HG03280 (cell line): ENCODE data around the gene PRAMEF8.
"Not testable (repeated sequence)": the region's sequence is repeated elsewhere in the genome, so short reads cannot be mapped to it uniquely, and the experiment has no call there.

ENCODE experiments used
- ATAC-seq: cut with Tn5 transposase; IDR thresholded peaks from one replicate; pipeline ENCODE4 v1.9.1; 2021; ENCODE audit warnings: mild to moderate bottlenecking, moderate library complexity; ENCODE audit not compliant: unreplicated experiment

The PRAMEF8 gene

DNA sequence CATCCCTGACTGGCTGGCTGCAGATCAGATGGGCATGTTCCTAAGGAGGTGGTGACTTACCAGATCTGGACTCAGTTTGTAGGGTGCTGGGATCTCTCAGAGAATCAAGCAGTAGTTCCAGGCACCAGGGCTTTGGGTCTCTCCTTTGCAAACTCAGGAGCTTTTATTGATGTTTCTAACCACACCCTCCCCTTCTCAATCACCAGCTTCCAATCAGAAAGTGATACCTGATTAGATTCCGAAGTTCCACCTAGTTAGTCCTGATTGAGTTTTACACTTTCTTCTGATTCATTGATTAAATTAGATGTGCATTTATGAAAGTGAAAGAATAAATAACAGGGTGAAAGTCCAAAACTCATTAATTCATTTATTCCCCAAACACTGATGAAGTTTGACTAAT is at the start of gene PRAMEF8:
Gene PRAMEF8 (minus strand): TSS at position 101 of the 400 bp plus-strand sequence. CDS start 1,046 bp downstream, outside the sequence.
- ATAC-seq, result not testable (repeated sequence)

DNA sequence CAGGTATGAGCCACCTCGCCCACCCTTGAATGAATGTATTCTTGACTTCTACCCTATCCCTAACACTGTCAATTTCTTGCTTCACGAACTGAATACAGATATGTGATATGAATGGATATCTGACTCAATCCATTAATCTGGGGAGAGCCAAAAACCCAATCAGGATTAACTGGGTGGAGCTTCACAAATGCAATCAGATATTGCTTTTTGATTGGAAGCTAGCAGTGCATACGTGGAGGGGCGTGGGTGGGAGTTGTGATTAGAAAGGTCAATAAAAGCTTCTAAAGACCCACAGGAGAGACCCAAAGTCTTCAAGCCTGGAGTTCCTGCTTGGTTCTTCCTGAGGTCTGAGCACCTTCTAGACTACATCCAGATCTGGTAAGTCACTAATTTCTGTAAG is 30.3 kb upstream of the PRAMEF8 start, which contains the start of gene PRAMEF15:
Gene PRAMEF15 (plus strand): TSS at position 301 of the 400 bp plus-strand sequence. CDS start 2,827 bp downstream, outside the sequence.
- ATAC-seq, result not testable (repeated sequence)

DNA sequence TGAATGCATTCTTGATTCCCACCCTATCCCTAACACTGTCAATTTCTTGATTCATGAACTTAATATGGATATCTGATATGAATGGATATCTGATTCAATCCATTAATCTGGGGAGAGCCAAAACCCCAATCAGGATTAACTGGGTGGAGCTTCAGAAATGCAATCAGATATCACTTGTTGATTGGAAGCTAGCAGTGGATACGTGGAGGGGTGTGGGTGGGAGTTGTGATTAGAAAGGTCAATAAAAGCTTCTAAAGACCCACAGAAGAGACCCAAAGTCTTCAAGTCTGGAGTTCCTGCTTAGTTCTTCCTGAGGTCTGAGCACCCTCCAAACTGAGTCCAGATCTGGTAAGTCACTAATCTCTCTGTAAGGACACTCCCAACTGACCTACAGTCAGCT is 18.3 kb upstream of the PRAMEF8 start, which contains the start of gene PRAMEF33:
Gene PRAMEF33 (plus strand): TSS at position 301 of the 400 bp plus-strand sequence. CDS start 2,416 bp downstream, outside the sequence.
- not testable (repeated sequence) for ATAC-seq

DNA sequence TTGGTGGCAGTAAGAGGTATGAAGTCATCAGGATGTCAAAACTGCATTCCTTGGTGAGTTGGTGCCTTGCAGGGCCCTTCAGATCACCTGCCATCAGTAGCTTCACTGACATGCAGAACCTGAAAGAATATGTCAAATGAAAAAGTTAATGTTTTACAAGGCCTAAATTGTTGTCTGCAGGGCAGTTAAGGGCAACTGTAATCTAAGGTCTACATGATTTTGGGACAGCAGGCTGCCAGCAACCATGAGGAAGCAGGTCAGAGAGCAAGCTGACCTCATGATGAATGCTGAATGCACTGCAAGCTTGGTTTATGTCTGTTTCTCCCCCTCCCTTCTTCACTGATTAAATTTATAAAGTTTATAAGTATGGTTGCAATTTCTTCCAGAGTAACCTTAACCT is 17.3 kb upstream of the PRAMEF8 start:
- not testable (repeated sequence) for ATAC-seq

DNA sequence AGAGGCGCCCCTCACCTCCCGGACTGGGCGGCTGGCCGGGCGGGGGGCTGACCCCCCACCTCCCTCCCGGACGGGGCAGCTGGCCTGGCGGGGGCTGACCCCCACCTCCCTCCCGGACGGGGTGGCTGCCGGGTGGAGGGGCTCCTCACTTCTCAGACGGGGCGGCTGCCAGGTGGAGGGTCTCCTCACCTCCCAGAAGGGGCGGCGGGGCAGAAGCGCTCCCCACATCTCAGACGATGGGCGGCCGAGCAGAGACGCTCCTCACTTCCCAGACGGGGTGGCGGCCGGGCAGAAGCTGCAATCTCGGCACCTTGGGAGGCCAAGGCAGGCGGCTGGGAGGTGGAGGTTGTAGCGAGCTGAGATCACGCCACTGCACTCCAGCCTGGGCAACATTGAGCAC is 13.8 kb upstream of the PRAMEF8 start:
- not testable (repeated sequence) for ATAC-seq

DNA sequence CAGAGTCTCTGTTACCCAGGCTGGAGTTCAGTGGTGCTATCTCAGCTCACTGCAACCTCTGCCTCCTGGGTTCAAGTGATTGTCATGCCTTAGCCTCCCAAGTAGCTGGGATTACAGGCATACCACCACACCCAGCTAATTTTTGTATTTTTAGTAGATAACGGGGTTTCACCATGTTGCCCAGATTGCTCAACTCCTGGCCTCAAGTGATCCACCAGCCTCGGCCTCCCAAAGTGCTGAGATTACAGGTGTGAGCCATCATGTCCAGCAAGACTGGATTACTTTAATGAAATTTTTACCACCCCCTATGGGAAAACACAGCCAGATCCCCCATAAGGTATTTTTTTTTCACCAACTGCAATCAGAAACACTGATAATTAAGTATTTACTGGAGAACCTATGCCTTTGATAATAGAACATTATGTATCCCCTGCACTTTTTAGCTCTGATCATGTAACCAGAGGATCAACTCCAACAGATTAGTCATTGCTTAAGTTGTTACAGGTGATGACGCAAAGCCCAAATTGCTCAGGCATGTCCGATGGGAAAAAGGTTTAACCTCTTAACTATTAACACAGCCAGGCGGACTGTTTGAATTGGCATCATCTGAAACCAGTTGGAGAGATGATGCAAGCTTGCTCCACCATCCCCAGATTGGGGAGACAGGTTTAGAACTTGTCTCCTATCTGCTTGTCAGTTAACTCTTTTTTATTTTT is 12.4 kb upstream of the PRAMEF8 start:
- ATAC-seq, result not testable (repeated sequence)

DNA sequence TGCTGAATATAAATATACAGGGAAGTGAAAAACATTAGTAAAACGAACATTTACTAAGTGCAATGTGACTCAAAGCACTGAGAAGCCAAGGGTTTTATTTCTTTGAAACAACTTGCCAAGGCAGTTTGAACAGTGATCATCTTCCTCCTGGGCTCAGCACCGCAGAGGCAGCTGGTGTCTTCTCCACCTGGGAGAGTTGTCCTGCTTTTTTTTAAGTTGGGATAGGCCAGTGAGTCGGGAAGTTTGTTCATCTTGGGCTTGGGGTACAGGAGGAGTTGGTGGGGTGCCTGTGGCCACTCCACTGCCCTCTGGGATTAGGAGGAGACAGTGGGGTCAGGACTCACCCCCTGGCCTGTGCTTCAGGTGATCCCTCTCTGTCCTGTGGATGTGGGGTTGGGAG is 4.1 kb upstream of the PRAMEF8 start:
- not testable (repeated sequence) for ATAC-seq

DNA sequence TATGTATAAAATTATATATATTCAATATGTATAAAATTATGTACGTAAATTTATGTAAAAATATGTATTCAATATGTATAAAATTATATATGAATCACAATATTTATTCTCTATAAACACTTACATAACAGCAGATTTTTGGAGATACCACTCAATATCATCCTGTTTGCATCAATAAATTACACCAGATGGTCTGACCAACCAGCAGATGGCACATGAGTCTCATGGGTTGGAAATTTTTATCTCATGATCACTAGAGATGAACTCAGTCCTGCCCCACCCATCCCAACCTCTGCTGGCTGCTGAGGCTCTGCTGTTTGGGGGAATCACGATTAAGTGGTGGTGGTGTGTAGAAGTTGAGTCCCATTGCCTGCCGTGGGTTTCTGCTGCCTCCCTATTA is 5.3 kb downstream of the PRAMEF8 start:
- not testable (repeated sequence) for ATAC-seq

DNA sequence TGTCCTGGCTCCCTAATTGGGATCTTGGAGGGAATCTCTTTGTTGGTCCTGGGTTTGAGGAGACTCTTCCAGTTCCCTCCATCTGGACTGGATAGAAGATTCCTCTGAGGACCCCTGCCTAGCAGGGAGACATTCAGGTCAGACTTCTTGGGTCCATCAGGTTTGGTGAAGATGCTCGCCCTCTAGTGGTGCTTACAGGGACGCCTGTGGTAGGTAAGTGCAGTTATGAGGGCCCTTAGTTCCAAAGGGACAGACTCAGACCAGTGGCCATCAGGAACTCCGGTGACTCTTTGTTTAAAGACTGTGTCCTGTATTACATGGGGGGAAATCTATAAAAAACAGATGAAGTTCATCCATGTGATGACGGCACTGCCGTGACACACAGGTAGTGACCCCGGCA is 7.9 kb downstream of the PRAMEF8 start:
- not testable (repeated sequence) for ATAC-seq

DNA sequence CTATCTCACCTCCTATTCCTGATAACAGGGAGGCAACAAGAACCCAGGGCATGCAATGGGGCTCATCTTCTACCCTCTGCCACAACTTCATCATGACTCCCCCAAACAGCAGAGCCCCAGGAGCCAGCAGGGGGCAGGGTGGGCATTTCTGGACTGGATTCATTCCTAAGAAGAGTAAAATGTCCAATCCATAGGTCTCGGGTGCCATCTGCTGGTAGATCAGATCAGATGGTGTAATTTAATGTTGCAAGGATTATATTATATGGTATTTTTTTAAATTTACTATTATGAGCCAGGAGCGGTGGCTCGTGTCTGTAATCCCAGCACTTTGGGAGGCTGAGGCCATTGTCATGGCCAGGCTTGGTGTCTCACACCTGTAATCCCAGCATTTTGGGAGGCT is 19.8 kb downstream of the PRAMEF8 start:
- ATAC-seq, result not testable (repeated sequence)

DNA sequence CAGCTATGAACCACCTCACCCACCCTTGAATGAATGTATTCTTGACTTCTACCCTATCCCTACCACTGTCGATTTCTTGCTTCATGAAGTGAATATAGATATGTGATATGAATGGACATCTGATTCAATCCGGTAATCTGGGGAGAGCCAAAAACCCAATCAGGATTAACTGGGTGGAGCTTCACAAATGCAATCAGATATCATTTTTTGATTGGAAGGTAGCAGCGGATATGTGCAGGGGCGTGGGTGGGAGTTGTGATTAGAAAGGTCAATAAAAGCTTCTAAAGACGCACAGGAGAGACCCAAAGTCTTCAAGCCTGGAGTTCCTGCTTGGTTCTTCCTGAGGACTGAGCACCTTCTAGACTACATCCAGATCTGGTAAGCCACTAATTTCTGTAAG is 31.0 kb downstream of the PRAMEF8 start, which contains the start of gene PRAMEF5:
Gene PRAMEF5 (plus strand): TSS at position 301 of the 400 bp plus-strand sequence. CDS start 5,071 bp downstream, outside the sequence.
- not testable (repeated sequence) for ATAC-seq

DNA sequence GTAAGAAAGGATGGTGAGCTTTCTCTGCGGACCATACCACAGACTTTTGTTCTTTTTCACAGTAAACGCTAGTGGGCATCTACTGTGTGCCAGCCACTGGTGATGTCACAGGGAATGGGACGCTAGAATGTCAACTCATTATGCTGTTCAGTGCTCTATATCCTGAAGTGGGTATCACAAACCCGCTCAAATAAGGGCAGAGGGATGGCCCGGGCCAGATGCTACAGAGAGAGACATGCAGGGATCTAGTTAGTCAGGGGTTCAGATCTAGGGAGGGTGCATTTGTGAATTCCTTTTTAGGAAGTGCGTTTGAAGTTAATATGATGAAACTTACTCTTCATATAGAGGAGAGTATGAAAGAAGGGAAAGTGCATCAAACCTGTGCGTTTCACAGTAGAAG is 37.8 kb downstream of the PRAMEF8 start:
- not testable (repeated sequence) for ATAC-seq

DNA sequence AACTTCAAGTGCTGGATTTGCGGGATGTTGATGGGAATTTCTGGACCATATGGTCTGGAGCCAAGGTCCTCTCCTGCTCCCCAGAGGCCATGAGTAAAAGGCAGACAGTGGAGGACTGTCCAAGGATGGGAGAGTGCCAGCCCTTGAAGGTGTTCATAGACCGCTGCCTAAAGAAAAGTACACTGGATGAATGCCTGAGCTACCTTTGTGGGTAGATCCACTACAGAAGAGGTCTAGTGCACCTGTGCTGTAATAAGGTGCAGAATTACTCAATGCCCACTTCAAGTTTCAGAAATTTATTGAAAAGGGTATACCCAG is 38.4 kb downstream of the PRAMEF8 start:
- not testable (repeated sequence) for ATAC-seq

DNA sequence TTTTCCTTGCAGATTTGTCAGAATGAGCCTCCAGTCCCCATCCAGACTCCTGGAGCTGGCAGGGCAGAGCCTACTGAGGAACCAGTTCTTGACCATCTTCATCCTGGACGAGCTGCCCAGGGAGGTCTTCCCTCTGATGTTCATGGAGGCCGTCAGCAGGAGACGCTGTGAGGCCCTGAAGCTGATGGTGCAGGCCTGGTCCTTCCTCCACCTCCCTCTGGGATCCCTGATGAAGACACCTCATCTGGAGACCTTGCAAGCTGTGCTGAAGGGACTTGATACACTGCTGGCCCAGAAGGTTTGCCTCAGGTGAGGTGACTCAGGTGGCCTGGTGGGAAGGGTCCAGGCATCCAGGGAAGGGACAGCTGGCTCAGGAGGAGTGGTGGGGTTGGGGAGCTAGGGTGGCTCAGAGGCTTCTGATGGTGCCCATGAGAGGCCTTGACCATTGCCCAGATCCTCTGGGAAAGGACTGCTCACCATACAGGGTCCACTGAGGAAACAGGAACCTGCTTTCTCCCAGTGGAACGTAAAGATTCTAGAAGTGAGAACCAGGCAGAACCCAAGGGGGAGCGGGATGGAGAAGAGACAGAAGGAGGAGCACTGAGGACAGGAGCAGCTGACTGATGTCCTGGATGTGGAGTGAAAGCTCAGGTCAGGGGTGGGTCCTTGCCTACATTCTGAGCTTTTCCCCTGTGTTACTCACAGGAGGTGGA is 38.9 kb downstream of the PRAMEF8 start:
- ATAC-seq, result not testable (repeated sequence)

DNA sequence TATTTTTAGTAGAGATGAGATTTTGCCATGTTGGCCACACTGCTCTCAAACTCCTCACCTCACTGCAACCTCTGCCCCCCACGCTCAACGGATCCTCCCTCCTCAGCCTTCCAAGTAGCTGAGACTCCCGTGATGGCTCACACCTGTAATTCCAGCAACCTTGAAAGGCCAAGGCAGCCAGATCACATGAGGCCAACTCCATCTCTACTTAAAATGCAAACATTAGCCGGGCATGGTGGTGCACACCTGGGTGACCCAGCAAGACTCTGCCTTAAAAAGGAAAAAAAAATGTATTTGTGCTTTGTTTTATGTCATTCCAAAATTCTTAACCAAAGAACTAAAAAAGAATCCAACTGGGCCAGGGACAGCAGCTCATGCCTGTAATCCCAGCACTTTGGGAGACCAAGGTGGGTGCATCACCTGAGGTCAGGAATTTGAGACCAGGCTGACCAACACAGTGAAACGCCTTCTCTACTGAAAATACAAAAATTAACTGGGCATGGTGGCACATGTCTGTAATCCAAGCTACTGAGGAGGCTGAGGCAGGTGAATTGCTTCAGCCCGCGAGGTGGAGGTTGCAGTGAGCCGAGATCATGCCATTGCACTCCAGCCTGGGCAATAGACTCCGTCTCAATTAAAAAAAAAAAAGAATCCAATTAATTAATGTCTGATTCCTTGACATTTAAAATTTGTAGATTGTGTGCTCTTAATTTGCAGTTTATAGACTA is 41.2 kb downstream of the PRAMEF8 start:
- not testable (repeated sequence) for ATAC-seq

DNA sequence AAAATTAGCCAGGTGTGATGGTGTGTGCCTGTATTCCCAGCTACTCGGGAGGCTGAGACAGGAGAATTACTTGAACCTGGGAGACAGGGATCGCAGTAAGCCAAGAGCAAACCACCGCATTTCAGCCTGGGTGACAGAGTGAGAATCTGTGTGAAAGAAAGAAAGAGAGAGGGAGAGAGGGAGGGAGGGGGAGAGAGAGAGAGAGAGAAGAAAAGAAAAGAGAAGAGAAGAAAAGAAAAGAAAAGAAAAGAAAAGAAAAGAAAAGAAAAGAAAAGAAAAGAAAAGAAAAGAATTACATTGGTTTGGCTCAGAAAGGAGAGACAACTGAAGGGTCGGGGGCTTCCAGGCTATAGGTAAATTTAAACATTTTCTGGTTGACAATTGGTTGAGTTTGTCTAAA is 45.3 kb downstream of the PRAMEF8 start:
- ATAC-seq, result not testable (repeated sequence)

DNA sequence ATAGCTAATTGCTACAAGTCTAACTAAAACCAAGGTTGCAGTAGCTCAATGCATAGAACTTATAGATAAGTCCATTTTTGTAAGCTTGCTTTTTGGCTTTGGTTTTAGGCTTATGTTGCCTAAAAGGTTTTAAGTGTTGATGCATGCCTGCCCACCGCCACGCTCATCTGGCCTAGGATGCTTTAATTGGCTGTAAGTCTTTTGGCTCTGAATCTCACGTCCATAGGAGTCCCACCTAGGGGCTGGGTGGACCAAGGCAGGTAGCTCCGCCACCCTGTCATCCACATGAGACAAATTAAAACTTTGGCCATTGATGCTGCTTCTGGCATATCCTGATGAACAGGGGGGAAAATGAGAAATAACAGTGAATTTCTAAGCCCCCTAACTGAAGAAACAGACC is 47.4 kb downstream of the PRAMEF8 start:
- ATAC-seq, result not testable (repeated sequence)

DNA sequence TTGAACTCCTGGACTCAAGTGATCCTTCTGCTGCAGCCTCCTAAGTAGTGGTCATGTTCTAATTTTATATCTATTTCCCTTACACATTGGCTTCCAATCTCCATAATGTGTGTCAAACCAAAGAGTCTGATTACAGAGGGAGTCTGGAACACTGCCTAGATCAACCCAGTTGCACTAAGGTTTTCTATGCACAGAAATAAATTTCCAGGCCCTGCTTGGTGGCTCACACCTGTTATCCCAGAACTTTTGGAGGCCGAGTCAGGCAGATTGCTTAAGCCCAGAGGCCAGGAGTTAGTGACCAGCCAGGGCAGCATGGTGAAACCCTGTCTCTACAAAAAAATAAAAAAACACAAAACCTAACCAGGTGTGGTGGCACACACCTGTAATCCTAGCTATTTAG is 50.9 kb downstream of the PRAMEF8 start:
- ATAC-seq, result not testable (repeated sequence)

DNA sequence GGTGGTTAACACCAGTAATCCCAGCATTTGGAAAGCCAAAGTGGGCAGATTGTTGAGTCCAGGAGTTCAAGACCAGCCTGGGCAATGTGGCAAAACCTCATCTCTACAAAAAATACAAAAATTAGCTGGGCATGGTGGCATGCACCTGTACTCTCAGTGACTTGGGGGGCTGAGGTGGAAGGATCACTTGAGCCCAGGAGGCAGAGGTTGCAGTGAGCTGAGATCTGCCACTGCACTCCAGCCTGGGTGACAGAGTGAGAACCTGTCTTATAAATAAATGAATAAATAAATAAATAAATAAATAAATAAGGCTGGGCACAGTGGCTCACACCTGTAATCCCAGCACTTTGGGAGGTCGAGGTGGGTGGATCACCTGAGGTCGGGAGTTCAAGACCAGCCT is 52.9 kb downstream of the PRAMEF8 start:
- ATAC-seq, result not testable (repeated sequence)
